ENCODE data around the gene SOX13.

DNA sequence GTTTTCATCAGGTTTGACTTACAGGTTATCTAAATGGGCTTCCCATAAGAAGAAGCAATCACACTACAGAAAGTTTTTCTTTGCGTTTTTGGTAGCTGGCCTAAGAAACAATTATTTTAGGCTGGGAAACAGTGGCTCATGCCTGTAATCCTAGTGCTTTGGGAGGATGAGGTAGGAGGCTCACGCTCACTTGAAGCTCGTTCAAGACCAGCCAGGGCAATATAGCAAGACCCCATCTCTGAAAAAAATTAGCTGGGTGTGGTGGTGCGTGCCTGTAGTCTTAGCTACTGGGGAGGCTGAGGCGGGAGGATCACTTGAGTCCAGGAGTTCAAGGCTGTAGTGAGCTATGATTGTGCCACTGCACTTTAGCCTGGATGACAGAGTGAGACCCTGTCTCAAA is 94.8 kb downstream of the SOX13 start:
- TF ChIP-seq, protein P1, sequence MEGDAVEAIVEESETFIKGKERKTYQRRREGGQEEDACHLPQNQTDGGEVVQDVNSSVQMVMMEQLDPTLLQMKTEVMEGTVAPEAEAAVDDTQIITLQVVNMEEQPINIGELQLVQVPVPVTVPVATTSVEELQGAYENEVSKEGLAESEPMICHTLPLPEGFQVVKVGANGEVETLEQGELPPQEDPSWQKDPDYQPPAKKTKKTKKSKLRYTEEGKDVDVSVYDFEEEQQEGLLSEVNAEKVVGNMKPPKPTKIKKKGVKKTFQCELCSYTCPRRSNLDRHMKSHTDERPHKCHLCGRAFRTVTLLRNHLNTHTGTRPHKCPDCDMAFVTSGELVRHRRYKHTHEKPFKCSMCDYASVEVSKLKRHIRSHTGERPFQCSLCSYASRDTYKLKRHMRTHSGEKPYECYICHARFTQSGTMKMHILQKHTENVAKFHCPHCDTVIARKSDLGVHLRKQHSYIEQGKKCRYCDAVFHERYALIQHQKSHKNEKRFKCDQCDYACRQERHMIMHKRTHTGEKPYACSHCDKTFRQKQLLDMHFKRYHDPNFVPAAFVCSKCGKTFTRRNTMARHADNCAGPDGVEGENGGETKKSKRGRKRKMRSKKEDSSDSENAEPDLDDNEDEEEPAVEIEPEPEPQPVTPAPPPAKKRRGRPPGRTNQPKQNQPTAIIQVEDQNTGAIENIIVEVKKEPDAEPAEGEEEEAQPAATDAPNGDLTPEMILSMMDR (IDR thresholded peaks at IDR 0.05) = no peak
- TF ChIP-seq, protein P2, sequence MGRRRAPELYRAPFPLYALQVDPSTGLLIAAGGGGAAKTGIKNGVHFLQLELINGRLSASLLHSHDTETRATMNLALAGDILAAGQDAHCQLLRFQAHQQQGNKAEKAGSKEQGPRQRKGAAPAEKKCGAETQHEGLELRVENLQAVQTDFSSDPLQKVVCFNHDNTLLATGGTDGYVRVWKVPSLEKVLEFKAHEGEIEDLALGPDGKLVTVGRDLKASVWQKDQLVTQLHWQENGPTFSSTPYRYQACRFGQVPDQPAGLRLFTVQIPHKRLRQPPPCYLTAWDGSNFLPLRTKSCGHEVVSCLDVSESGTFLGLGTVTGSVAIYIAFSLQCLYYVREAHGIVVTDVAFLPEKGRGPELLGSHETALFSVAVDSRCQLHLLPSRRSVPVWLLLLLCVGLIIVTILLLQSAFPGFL (CRISPR knock-in tag; IDR thresholded peaks at IDR 0.05; ENCODE audit: borderline replicate concordance) = no peak
- no peak for TF ChIP-seq TP53 (CRISPR knock-in tag; IDR thresholded peaks at IDR 0.05)
- TF ChIP-seq, protein P3, sequence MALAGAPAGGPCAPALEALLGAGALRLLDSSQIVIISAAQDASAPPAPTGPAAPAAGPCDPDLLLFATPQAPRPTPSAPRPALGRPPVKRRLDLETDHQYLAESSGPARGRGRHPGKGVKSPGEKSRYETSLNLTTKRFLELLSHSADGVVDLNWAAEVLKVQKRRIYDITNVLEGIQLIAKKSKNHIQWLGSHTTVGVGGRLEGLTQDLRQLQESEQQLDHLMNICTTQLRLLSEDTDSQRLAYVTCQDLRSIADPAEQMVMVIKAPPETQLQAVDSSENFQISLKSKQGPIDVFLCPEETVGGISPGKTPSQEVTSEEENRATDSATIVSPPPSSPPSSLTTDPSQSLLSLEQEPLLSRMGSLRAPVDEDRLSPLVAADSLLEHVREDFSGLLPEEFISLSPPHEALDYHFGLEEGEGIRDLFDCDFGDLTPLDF (CRISPR knock-in tag; IDR thresholded peaks at IDR 0.05) = no peak
- TF ChIP-seq, protein P4, sequence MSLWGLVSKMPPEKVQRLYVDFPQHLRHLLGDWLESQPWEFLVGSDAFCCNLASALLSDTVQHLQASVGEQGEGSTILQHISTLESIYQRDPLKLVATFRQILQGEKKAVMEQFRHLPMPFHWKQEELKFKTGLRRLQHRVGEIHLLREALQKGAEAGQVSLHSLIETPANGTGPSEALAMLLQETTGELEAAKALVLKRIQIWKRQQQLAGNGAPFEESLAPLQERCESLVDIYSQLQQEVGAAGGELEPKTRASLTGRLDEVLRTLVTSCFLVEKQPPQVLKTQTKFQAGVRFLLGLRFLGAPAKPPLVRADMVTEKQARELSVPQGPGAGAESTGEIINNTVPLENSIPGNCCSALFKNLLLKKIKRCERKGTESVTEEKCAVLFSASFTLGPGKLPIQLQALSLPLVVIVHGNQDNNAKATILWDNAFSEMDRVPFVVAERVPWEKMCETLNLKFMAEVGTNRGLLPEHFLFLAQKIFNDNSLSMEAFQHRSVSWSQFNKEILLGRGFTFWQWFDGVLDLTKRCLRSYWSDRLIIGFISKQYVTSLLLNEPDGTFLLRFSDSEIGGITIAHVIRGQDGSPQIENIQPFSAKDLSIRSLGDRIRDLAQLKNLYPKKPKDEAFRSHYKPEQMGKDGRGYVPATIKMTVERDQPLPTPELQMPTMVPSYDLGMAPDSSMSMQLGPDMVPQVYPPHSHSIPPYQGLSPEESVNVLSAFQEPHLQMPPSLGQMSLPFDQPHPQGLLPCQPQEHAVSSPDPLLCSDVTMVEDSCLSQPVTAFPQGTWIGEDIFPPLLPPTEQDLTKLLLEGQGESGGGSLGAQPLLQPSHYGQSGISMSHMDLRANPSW (CRISPR knock-in tag; conservative IDR thresholded peaks at IDR 0.05; ENCODE audit: low read depth) = no peak
- TF ChIP-seq CREB1 (CRISPR knock-in tag; IDR thresholded peaks at IDR 0.05) = no peak
- no peak for TF ChIP-seq SP1 (CRISPR knock-in tag; conservative IDR thresholded peaks at IDR 0.05)
- TF ChIP-seq, protein P5, sequence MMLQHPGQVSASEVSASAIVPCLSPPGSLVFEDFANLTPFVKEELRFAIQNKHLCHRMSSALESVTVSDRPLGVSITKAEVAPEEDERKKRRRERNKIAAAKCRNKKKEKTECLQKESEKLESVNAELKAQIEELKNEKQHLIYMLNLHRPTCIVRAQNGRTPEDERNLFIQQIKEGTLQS (CRISPR knock-in tag; conservative IDR thresholded peaks at IDR 0.05) = no peak
- TF ChIP-seq, protein P6, sequence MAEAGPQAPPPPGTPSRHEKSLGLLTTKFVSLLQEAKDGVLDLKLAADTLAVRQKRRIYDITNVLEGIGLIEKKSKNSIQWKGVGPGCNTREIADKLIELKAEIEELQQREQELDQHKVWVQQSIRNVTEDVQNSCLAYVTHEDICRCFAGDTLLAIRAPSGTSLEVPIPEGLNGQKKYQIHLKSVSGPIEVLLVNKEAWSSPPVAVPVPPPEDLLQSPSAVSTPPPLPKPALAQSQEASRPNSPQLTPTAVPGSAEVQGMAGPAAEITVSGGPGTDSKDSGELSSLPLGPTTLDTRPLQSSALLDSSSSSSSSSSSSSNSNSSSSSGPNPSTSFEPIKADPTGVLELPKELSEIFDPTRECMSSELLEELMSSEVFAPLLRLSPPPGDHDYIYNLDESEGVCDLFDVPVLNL (CRISPR knock-in tag; IDR thresholded peaks at IDR 0.05; ENCODE audit: borderline replicate concordance, low read depth) = no peak
- TF ChIP-seq, protein P7, sequence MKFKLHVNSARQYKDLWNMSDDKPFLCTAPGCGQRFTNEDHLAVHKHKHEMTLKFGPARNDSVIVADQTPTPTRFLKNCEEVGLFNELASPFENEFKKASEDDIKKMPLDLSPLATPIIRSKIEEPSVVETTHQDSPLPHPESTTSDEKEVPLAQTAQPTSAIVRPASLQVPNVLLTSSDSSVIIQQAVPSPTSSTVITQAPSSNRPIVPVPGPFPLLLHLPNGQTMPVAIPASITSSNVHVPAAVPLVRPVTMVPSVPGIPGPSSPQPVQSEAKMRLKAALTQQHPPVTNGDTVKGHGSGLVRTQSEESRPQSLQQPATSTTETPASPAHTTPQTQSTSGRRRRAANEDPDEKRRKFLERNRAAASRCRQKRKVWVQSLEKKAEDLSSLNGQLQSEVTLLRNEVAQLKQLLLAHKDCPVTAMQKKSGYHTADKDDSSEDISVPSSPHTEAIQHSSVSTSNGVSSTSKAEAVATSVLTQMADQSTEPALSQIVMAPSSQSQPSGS (CRISPR knock-in tag; IDR thresholded peaks at IDR 0.05; ENCODE audit: borderline replicate concordance, low read depth) = no peak

All from WTC11 (cell line).